Astrocyte of the spinal cord (primary cell): ENCODE data around the gene AP4E1.
"Not testable (repeated sequence)": the region's sequence is repeated elsewhere in the genome, so short reads cannot be mapped to it uniquely, and the experiment has no call there.

Experiments used
- DNase-seq: peaks from one replicate; pipeline ENCODE4 v3.0.0; 2011; ENCODE audit warnings: low read depth, low spot score
- H3K4me3 ChIP-seq: 2 replicates; pipeline ENCODE4 v1.5.1; 2011; ENCODE audit warnings: low read depth, mild to moderate bottlenecking, low read length, moderate library complexity
- in situ Hi-C: cut with HindIII; loops from 2 replicates; pipeline ENCODE4 v1.10.0; 2017; ENCODE audit warnings: low sequenced_read_pairs
- TF ChIP-seq, protein P1 (sequence below): IDR thresholded peaks from 2 replicates; pipeline ENCODE4 v1.5.1; 2012; ENCODE audit warnings: low read depth, mild to moderate bottlenecking, low read length, inconsistent platforms

AP4E1 gene

GRCh38 chr15:50888054-50888453 lies 20.4 kb upstream of the AP4E1 start:
- DNase-seq, result no peak
- in situ Hi-C loops, result no loop called here
- H3K4me3 ChIP-seq, result no peak overlapping the region
- TF ChIP-seq, protein P1, sequence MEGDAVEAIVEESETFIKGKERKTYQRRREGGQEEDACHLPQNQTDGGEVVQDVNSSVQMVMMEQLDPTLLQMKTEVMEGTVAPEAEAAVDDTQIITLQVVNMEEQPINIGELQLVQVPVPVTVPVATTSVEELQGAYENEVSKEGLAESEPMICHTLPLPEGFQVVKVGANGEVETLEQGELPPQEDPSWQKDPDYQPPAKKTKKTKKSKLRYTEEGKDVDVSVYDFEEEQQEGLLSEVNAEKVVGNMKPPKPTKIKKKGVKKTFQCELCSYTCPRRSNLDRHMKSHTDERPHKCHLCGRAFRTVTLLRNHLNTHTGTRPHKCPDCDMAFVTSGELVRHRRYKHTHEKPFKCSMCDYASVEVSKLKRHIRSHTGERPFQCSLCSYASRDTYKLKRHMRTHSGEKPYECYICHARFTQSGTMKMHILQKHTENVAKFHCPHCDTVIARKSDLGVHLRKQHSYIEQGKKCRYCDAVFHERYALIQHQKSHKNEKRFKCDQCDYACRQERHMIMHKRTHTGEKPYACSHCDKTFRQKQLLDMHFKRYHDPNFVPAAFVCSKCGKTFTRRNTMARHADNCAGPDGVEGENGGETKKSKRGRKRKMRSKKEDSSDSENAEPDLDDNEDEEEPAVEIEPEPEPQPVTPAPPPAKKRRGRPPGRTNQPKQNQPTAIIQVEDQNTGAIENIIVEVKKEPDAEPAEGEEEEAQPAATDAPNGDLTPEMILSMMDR, result no peak

DNA sequence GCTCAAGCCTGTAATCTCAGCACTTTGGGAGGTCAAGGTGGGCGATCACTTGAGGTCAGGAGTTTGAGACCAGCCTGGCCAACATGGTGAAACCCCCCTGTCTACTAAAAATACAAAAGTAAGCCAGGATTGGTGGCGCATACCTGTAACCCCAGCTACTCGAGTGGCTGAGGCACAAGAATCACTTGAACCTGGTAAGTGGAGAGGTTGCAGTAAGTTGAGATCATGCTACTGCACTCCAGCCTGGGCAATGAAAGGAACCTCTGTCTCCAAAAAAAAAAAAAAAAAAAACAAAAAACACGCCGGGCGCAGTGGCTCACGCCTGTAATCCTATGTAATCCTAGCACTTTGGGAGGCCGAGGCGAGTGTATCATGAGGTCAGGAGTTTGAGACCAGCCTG lies 18.9 kb upstream of the AP4E1 start:
- TF ChIP-seq, protein P1, result no peak

GRCh38 chr15:50890751-50891150 lies 17.7 kb upstream of the AP4E1 start:
- no peak overlapping the region for H3K4me3 ChIP-seq
- in situ Hi-C loops, result no loop called here
- no peak for DNase-seq
- TF ChIP-seq, protein P1, result no peak

More for the DNA sequence above, 18.9 kb upstream of the AP4E1 start:
- no peak for DNase-seq
- no peak overlapping the region for H3K4me3 ChIP-seq
- in situ Hi-C loops, result no loop called here

DNA sequence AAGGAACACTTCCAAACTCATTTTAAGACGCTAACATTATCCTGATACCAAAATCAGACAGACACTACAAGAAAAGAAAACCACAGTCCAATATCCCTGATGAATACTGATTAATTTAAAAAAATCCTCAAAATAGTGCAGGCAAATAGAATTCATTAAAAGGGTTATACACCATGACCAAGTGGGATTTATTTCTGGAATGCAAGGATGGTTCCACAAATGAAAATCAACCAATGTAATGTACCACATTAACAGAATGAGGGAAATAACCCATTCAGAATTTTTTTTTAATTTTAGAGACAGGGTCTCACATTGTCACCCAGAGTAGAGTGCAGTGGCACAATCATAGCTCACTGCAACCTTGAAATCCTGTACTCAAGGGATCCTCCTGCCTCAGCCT lies 17.3 kb upstream of the AP4E1 start:
- TF ChIP-seq, protein P1, result no peak
- in situ Hi-C loops, result no loop called here
- DNase-seq, result no peak
- H3K4me3 ChIP-seq, result no peak overlapping the region

DNA sequence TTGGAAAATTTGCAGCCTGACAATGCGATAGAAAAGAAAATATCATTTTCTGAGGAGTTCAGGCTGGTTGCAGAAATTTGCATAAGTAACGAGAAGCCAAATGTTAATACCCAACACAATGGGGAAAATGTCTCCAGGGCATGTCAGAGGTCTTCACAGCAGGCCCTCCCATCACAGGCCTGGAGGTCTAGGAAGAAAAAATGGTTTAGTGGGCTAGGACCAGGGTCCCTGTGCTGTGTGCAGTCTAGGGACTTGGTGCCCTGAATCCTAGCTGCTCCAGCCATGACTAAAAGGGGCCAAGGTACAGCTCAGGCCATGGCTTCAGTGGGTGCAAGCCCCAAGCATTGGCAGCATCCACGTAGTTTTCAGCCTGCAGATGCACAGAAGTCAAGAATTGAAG lies 14.5 kb upstream of the AP4E1 start:
- TF ChIP-seq, protein P1, result no peak
- in situ Hi-C loops, result no loop called here
- DNase-seq, result no peak
- no peak overlapping the region for H3K4me3 ChIP-seq

GRCh38 chr15:50901390-50901789 lies 7.1 kb upstream of the AP4E1 start:
- DNase-seq, in situ Hi-C loops, H3K4me3 ChIP-seq: not testable (repeated sequence)

- TF ChIP-seq, protein P1, result no peak
- H3K4me3 ChIP-seq, result no peak overlapping the region
- in situ Hi-C loops, result no loop called here
- no peak for DNase-seq
Measured at GRCh38 chr15:50904211-50904610, 4.3 kb upstream of the AP4E1 start.
